Thyroid gland (tissue), 4 donors: ENCODE data around the gene PARD3B. TPM values are rescaled to one million over a fixed set of nuclear protein-coding genes. Genes with fewer than 3 reads are reported as not detected.

ENCODE experiments used
- DNase-seq, 2 donors: peaks; one replicate each; pipeline ENCODE4 v3.0.0-alpha.2; 2019
- H3K27ac ChIP-seq, 3 donors: fragments of 200-600 bp; sonication (generic); 1 replicate in 2 of 3; 2 replicates in 1 of 3; pipeline ENCODE4 v1.5.1; 2016 to 2019; ENCODE audit warnings: mild to moderate bottlenecking in 1 of 3, moderate library complexity in 1 of 3
- H3K27me3 ChIP-seq: fragments of 200-600 bp; sonication (generic); one replicate; pipeline ENCODE4 v1.5.1; 2019
- H3K36me3 ChIP-seq, 2 donors: fragments of 200-600 bp; sonication (generic); one replicate each; pipeline ENCODE4 v1.5.1; 2016 to 2019
- H3K4me1 ChIP-seq, 2 donors: fragments of 200-600 bp; sonication (generic); one replicate each; pipeline ENCODE4 v1.5.1; 2017 to 2019
- H3K4me3 ChIP-seq, 3 donors: fragments of 200-600 bp; sonication (generic); replicated peaks in 1 of 3; 1 replicate in 2 of 3; 2 replicates in 1 of 3; pipeline ENCODE4 v1.5.1; 2016; ENCODE audit warnings: mild to moderate bottlenecking in 1 of 3
- H3K9me3 ChIP-seq: fragments of 200-600 bp; sonication (generic); one replicate; pipeline ENCODE4 v1.5.1; 2017
- CTCF ChIP-seq, 6 experiments: fragments of 200-600 bp in 3 of 6; fragments of 450-650 bp in 3 of 6; sonication (generic) in 3 of 6; IDR thresholded peaks; one replicate each; pipeline ENCODE4 v1.5.1; 2016 to 2019; ENCODE audit warnings: antibody characterized with exemption in 6 of 6, mild to moderate bottlenecking in 2 of 6, inconsistent platforms in 1 of 6, moderate library complexity in 1 of 6
- POLR2A ChIP-seq, 2 donors: fragments of 450-650 bp; IDR thresholded peaks; one replicate each; pipeline ENCODE4 v1.6.1; 2017; ENCODE audit warnings: antibody characterized with exemption in 2 of 2, mild to moderate bottlenecking in 2 of 2, moderate library complexity in 1 of 2
- WGBS, 2 donors: methylation state at CpG; one replicate each; pipeline ENCODE4 v1.1.5; 2017; 5-methylcytosine and 5-hydroxymethylcytosine counted together
- intact Hi-C: fragments of 100-400 bp; cut with DNase I; formaldehyde crosslinking; loops from one replicate; pipeline ENCODE4 v1.15.1; 2023
- total RNA-seq, 4 donors: library from RNA; depleted of rRNA; stranded (reverse); fragments of >200 nt; gene quantifications; one replicate each; pipeline ENCODE4 v1.2.3, GENCODE V29; 2016

PARD3B gene
- total RNA-seq, 4 donors from 2014 or later: 27.0 to 43.4 (median 34.6) TPM

- Histone ChIP-seq H3K27me3 (no peaks in the 10 kb centered on the region), H3K4me1 (no peaks in the 10 kb centered on the region), H3K27ac (no peak overlapping the region), H3K9me3 (no peaks in the 10 kb centered on the region), H3K36me3 (no peaks in the 10 kb centered on the region), H3K4me3 (no peak overlapping the region)
- 85 to 90% methylated on average over 8 of the region's 8 CpGs for WGBS, 2 donors
- no peak for TF ChIP-seq POLR2A (IDR thresholded peaks at IDR 0.05)
- no peak for TF ChIP-seq CTCF (IDR thresholded peaks at IDR 0.05)
- intact Hi-C loops: no loop called here
- no peak for DNase-seq
These were observed 368.7 kb downstream of the PARD3B start for GRCh38 chr2:204913854-204914464.

- no peaks in the 10 kb centered on the region for H3K4me1 ChIP-seq
- H3K9me3 ChIP-seq: no peaks in the 10 kb centered on the region
- no peaks in the 10 kb centered on the region for H3K36me3 ChIP-seq
- intact Hi-C loops: no loop called here
- H3K27me3 ChIP-seq: no peaks in the 10 kb centered on the region
- no peak for TF ChIP-seq CTCF (IDR thresholded peaks at IDR 0.05)
- TF ChIP-seq POLR2A (IDR thresholded peaks at IDR 0.05): no peak
- WGBS, 2 donors: 92 to 96% methylated on average over 9 of the region's 9 CpGs
- H3K4me3 ChIP-seq: no peak overlapping the region
- no peak for DNase-seq
- no peak overlapping the region for H3K27ac ChIP-seq
These were observed 369.4 kb downstream of the PARD3B start for GRCh38 chr2:204914708-204915107.

DNA sequence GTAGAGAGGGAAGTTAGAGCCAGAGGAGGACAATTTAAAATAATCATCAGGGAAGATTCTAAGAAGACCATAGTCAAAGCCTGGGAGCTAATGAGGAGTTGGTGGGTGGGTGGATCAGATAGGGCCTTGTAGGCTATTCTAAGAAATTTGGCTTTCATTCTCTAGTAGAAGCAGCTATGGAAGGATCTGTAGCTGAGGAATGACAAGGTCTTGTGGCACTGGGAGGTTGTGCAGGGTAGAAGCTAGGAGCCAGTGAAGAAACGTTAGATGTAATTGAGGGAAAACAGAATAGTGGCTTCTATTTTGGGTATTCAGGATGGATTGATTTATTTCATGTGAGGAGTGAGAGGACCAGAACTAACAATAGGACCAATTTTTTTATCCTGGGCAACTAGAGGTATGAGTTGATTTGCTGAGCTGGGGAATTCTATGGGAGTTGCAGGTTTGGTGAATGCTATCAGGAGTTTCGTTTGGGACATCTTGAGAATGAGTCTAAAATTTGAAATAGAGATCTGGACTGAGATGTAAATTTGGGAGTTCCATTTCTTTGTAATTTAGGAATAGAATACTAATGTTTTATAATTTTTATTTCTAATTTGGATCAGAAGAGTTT, 371.9 kb downstream of the PARD3B start:
- DNase-seq: no peak
- Histone ChIP-seq H3K4me3 (no peak overlapping the region), H3K9me3 (no peaks in the 10 kb centered on the region), H3K27me3 (no peaks in the 10 kb centered on the region), H3K4me1 (no peaks in the 10 kb centered on the region), H3K36me3 (no peaks in the 10 kb centered on the region), H3K27ac (no peak overlapping the region)
- intact Hi-C loops: no loop called here
- WGBS, 2 donors: 91 to 95% methylated on average over 2 of the region's 2 CpGs
- no peak for TF ChIP-seq POLR2A (IDR thresholded peaks at IDR 0.05)
- TF ChIP-seq CTCF (IDR thresholded peaks at IDR 0.05): no peak

DNA sequence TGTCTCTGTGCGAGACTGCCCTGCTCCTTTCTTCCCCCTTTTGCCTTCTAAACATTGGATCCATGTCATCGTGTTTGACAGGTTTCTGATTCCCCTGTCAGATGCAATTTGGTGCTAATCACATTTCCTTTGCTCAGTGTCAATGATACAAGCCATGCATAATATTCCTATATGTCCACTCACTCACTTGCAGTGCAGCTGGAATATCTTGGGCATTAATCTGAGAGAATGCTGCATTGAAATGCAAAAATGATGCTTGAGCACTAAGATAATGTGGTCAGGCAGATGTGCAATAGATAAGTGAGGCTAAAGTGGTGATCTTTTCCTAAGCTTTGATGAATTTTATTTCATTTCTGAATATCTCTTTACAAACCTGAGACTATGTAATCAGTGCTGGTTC, 375.5 kb downstream of the PARD3B start:
- intact Hi-C loops: no loop called here
- 86 to 96% methylated on average over 2 of the region's 2 CpGs for WGBS, 2 donors
- DNase-seq: no peak
- H3K4me3 ChIP-seq: no peak overlapping the region
- H3K4me1 ChIP-seq: no peaks in the 10 kb centered on the region
- TF ChIP-seq CTCF (IDR thresholded peaks at IDR 0.05) (no peak), POLR2A (IDR thresholded peaks at IDR 0.05) (no peak)
- no peaks in the 10 kb centered on the region for H3K9me3 ChIP-seq
- H3K27me3 ChIP-seq: no peaks in the 10 kb centered on the region
- H3K36me3 ChIP-seq: no peaks in the 10 kb centered on the region
- H3K27ac ChIP-seq: no peak overlapping the region

DNA sequence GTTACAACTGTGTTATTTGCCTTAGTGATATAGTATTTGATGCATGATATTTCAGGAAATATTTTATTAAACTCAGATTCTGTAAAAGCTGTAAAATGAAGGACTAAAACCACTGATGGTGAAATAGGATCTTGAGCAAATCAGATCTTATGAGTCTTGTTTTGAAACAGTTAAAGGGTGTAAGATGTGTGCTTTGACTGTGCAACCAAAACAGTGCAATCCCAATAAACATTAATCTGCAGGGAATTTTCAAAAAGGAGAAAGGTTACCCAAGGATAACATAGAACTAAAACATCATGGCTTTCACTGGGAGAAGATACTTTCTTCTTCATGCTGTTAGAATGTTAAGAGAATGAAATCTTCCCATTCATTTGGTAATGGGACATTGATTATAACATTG, 378.7 kb downstream of the PARD3B start:
- Histone ChIP-seq H3K27ac (no peak overlapping the region), H3K9me3 (no peaks in the 10 kb centered on the region), H3K36me3 (no peaks in the 10 kb centered on the region), H3K4me1 (no peaks in the 10 kb centered on the region), H3K27me3 (no peaks in the 10 kb centered on the region), H3K4me3 (no peak overlapping the region)
- intact Hi-C loops: no loop called here
- no peak for TF ChIP-seq POLR2A (IDR thresholded peaks at IDR 0.05)
- no peak for TF ChIP-seq CTCF (IDR thresholded peaks at IDR 0.05)
- no peak for DNase-seq
